Breast epithelium (tissue), 4 donors: ENCODE measurements around the gene ARMH1. TPM values are rescaled to one million over a fixed set of nuclear protein-coding genes. Genes with fewer than 3 reads are reported as not detected.
A peak's percentile ranks its signal among the peaks of the same experiment; 100 is the strongest.

Experiments
- DNase-seq, 2 donors: peaks; one replicate each; pipeline ENCODE4 v3.0.0-alpha.2; 2019; ENCODE audit warnings: low spot score in 2 of 2
- H3K27ac ChIP-seq, 2 donors: fragments of 200-600 bp; sonication (generic) in 1 of 2; one replicate each; pipeline ENCODE4 v1.5.1; 2016 to 2019; ENCODE audit warnings: mild to moderate bottlenecking in 1 of 2
- H3K27me3 ChIP-seq, 2 donors: fragments of 200-600 bp; sonication (generic) in 1 of 2; one replicate each; pipeline versions ENCODE4 v1.5.1 to v1.6.0; 2017 to 2019; ENCODE audit warnings: control low read depth in 1 of 2, mild to moderate bottlenecking in 1 of 2
- H3K36me3 ChIP-seq: fragments of 200-600 bp; one replicate; pipeline ENCODE4 v1.5.1; 2019
- H3K4me1 ChIP-seq, 2 donors: fragments of 200-600 bp; sonication (generic); one replicate each; pipeline ENCODE4 v1.5.1; 2016 to 2019; ENCODE audit warnings: control low read depth in 1 of 2
- H3K4me3 ChIP-seq, 3 donors: fragments of 200-600 bp; sonication (generic); 1 replicate in 2 of 3; 2 replicates in 1 of 3; pipeline ENCODE4 v1.5.1; 2016 to 2019; ENCODE audit warnings: mild to moderate bottlenecking in 3 of 3, moderate library complexity in 2 of 3
- H3K9me3 ChIP-seq, 2 donors: fragments of 200-600 bp; sonication (generic) in 1 of 2; one replicate each; pipeline ENCODE4 v1.5.1; 2016 to 2019; ENCODE audit warnings: control low read depth in 1 of 2
- CTCF ChIP-seq, 3 donors: fragments of 450-650 bp; IDR thresholded peaks; one replicate each; pipeline ENCODE4 v1.5.1; 2016 to 2017; ENCODE audit warnings: antibody characterized with exemption in 3 of 3, mild to moderate bottlenecking in 3 of 3, moderate library complexity in 3 of 3
- POLR2A ChIP-seq: fragments of 450-650 bp; IDR thresholded peaks from one replicate; pipeline ENCODE4 v1.6.1; 2016; ENCODE audit warnings: antibody characterized with exemption, mild to moderate bottlenecking, moderate library complexity
- POLR2AphosphoS5 ChIP-seq, 3 donors: sonication (generic); formaldehyde crosslinking; IDR thresholded peaks; one replicate each; pipeline ENCODE4 v1.6.1; 2017; ENCODE audit warnings: antibody characterized with exemption in 3 of 3
- intact Hi-C: fragments of 100-400 bp; cut with DNase I; formaldehyde crosslinking; loops from one replicate; pipeline ENCODE4 v1.15.1; 2023; ENCODE audit warnings: low total_unique reads
- total RNA-seq, 3 donors: library from RNA; depleted of rRNA; stranded (reverse); fragments of >200 nt; gene quantifications; one replicate each; pipeline ENCODE4 v1.1.0, GENCODE V29; 2016

ARMH1 gene
- total RNA-seq, 3 donors from 2014 or later, result 1.8 to 3.8 (median 2.9) TPM

GRCh38 chr1:44649788-44650158 is 24.7 kb upstream of the ARMH1 start:
- Histone ChIP-seq H3K27me3 (no peaks in the 10 kb centered on the region), H3K36me3 (no peaks in the 10 kb centered on the region), H3K9me3 (no peaks in the 10 kb centered on the region), H3K4me3 (no peak overlapping the region), H3K4me1 (no peaks in the 10 kb centered on the region), H3K27ac (no peak overlapping the region)
- intact Hi-C loops, result no loop called here
- no peak for TF ChIP-seq POLR2AphosphoS5 (IDR thresholded peaks at IDR 0.05)
- no peak for TF ChIP-seq CTCF (IDR thresholded peaks at IDR 0.05)
- TF ChIP-seq POLR2A, result no peak
- no peak for DNase-seq

GRCh38 chr1:44650159-44650831 is 24.2 kb upstream of the ARMH1 start:
- no peaks in the 10 kb centered on the region for H3K9me3 ChIP-seq
- no peak overlapping the region for H3K4me3 ChIP-seq
- no peaks in the 10 kb centered on the region for H3K27me3 ChIP-seq
- no peak overlapping the region for H3K27ac ChIP-seq
- intact Hi-C loops, result no loop called here
- TF ChIP-seq CTCF (IDR thresholded peaks at IDR 0.05), result no peak
- no peak for TF ChIP-seq POLR2AphosphoS5 (IDR thresholded peaks at IDR 0.05)
- TF ChIP-seq POLR2A, result no peak
- H3K4me1 ChIP-seq, result no peaks in the 10 kb centered on the region
- DNase-seq, result no peak
- H3K36me3 ChIP-seq, result no peaks in the 10 kb centered on the region

- DNase-seq, result no peak
- intact Hi-C loops, result no loop called here
- no peaks in the 10 kb centered on the region for H3K9me3 ChIP-seq
- H3K4me3 ChIP-seq, result no peak overlapping the region
- H3K4me1 ChIP-seq, result no peaks in the 10 kb centered on the region
- H3K27me3 ChIP-seq, result no peaks in the 10 kb centered on the region
- no peak overlapping the region for H3K27ac ChIP-seq
- no peak for TF ChIP-seq POLR2AphosphoS5 (IDR thresholded peaks at IDR 0.05)
- TF ChIP-seq CTCF (IDR thresholded peaks at IDR 0.05), result no peak
- no peak for TF ChIP-seq POLR2A
- H3K36me3 ChIP-seq, result no peaks in the 10 kb centered on the region
Measured at GRCh38 chr1:44651069-44651468, 23.4 kb upstream of the ARMH1 start.

GRCh38 chr1:44652445-44653106 is 21.9 kb upstream of the ARMH1 start:
- H3K36me3 ChIP-seq, result no peaks in the 10 kb centered on the region
- no peak overlapping the region for H3K27ac ChIP-seq
- intact Hi-C loops, result no loop called here
- no peak overlapping the region for H3K4me3 ChIP-seq
- H3K9me3 ChIP-seq, result no peaks in the 10 kb centered on the region
- peak; percentile 62 to 77 for DNase-seq
- TF ChIP-seq CTCF (IDR thresholded peaks at IDR 0.05) (peak; percentile 75 to 94 (median 88)), POLR2A (no peak), POLR2AphosphoS5 (IDR thresholded peaks at IDR 0.05) (no peak)
- H3K27me3 ChIP-seq, result no peaks in the 10 kb centered on the region
- H3K4me1 ChIP-seq, result no peaks in the 10 kb centered on the region
